GM21515 (cell line): Measurements from ENCODE around the gene MGLL.

ENCODE experiments used
- ATAC-seq: cut with Tn5 transposase; IDR thresholded peaks from one replicate; pipeline ENCODE4 v1.9.1; 2021; ENCODE audit not compliant: unreplicated experiment

MGLL gene

GRCh38 chr3:127678315-127678599 is 144.1 kb downstream of the MGLL start:
- no peak for ATAC-seq

DNA sequence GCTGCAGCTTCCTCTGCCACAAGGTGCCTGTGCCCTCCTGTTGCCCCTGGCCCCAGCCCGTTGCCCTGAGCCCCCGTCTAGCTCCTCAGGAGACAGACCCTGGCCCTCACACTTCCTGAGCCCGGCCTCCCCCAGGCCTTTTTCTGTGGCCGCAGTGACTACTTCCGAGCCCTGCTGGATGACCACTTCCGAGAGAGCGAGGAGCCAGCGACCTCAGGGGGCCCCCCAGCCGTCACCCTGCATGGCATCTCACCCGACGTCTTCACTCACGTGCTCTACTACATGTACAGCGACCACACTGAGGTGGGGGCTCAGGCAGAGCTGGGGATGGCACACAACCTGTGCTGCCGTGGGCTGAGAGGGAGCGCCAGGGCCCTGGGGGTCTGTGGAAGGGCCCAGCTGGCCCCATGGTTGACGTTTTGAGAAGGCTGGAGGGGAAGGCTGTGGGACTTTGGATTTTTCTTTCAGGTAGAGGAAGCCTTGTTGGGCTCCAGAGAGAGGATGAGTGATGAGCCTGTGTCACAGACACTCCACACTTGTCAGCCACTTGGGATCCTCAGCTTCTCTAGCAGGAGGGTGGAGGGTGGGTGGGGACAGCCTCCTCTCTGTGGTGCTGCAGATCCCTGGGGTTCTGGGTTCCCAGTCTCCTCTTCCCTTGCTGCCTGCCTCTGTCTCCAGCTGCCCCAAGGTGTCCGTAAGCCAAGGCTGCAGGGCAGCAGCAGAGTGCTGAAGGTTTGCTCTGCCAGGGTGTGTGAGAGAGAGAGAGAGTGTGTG is 144.6 kb downstream of the MGLL start:
- no peak for ATAC-seq

DNA sequence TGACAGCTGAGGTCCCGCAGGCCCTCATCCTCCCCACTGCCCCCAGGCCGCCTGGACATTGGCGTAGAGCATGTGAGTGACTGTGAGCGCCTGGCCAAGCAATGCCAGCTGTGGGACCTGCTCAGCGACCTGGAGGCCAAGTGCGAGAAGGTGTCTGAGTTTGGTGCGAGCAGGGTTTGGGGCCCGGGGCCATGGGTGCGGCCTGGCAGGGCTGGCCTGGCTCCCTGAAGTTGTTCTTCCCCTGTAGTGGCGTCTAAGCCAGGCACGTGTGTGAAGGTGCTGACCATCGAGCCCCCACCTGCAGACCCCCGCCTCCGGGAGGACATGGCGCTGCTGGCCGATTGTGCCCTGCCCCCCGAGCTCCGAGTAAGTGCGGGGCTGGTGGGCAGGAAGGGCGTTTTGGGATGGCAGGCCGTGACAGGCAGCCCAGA is 145.4 kb downstream of the MGLL start:
- ATAC-seq, result no peak

- ATAC-seq, result no peak
These were observed 145.9 kb downstream of the MGLL start for GRCh38 chr3:127676456-127676855.

GRCh38 chr3:127675651-127676391 is 146.5 kb downstream of the MGLL start:
- no peak for ATAC-seq

GRCh38 chr3:127674790-127675189 is 147.5 kb downstream of the MGLL start:
- ATAC-seq, result no peak

GRCh38 chr3:127674101-127674721 is 148.1 kb downstream of the MGLL start:
- ATAC-seq, result no peak

GRCh38 chr3:127673191-127674100 is 148.9 kb downstream of the MGLL start:
- peak; percentile 40 for ATAC-seq

DNA sequence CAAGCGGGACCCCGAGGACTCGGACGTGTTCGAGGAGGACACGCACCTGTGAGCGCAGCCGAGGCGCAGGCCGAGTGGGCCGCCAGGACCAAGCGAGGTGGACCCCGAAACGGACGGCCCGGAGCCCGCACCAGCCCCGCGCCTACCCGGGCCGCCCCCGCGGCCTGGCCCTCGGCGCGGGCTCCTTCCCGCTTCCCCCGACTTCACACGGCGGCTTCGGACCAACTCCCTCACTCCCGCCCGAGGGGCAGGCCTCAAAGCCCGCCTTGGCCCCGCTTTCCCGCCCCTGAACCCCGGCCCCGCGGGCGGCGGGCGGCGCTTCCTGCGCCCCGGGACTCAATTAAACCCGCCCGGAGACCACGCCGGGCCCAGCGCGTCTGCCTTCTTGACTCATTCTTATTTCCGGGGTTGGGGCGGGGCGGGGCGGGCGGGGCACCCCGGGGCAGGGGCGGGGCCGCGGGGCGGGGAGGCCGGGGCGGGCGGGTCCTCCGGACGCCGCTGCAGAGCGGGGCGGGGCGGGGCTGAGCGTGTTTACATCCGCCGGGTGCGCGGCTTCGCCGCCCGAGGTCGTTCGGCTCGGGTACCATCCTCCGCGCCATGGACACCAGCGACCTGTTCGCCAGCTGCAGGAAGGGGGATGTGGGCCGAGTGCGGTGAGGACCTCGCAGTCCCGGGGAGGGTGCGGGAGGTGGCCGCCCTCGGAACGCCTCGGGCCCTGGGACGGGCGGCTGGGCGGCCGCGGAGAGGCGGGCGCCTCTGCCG is 149.7 kb downstream of the MGLL start, which contains the start of gene ABTB1:
TSS of gene ABTB1 (plus strand) at position 524 of the 762 bp plus-strand sequence. CDS start at position 598, 74 bp downstream.
- peak; percentile 58 for ATAC-seq

DNA sequence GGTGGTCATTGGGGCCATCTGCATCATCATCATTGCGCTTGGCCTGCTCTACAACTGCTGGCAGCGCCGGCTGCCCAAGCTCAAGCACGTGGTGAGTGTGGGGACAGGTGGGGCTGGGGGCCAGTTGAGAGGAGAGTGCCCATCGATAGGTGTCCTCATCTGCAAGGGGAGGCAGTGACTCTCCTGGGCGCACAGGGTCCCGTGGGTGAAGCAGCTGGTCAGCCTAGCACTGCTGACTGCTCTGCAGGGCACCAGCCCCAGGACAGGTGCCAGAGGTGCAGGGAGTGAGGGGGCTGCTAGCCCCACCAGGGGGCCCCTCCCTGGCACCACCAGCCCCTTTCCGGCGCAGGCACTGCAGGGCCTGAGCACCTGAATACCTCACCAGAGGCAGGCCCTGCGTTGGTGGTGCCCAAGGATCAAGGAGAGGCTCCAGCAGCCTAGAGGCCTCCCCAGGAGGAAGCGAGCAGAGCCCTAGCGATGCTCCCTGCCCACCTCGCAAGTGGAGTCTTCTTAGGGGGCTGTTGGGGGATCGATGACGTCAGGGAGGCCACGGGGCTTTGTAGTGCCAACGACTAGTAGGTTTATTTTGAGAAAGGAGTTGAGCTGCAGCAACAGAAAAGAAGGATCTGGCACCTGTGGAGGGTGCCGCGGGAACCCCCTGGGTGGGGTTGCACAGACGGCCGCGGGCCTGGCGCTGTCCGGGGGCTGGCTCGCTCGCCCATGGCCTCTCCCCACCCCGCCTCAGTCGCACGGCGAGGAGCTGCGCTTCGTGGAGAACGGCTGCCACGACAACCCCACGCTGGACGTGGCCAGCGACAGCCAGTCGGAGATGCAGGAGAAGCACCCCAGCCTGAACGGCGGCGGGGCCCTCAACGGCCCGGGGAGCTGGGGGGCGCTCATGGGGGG is 150.5 kb downstream of the MGLL start:
- peak; percentile 20 for ATAC-seq

DNA sequence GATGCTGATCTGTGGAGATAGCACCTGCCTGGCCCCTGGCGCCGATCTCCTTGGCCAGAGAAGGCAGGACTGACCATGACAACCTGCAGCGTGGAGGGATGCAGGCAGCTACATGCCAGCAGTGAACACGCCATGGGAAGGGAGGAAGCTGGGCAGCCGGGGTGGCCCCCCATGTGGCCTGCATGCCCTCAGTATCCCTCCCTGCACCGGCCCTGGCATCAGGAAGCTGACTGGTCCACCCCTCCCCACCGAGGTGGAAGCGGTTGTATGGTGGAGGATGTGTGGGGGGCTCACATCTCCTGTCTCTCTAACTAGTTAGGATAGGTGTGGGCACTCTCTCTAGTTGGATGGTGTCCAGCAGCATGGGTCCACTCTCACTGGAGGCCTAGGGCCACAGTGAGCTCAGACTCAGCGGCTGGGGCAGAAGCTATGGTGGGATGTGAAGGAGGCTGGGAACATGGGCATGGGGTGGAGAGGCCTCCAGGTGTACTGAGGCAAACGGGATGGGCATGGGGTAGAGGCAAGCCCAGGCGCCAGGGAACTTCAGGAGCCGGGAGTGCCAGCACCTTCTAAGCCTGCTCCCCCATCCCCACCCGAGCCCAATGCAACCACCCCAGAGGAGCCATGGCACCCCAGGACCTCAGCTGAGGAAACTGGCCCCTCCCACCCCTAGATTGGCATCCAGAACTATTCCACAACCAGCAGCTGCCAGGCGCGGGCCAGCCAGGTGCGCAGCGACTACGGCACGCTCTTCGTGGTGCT is 151.4 kb downstream of the MGLL start:
- no peak for ATAC-seq

DNA sequence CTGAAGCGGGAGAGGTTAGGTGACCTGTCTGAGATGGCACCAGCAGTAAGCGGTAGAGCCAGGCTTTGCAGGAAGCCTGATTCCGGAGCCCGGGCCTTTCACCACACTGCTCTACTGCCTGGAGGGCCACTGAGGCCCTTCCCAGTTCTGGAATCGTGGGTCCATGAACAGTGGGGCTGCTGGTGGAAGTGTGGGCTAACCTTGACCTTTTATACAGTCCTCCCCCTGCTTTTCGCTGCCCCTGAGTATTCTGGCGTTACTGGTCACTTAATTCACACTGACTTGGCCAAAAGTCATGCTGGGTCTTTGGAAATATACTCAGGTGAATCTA is 152.1 kb downstream of the MGLL start:
- ATAC-seq, result no peak

DNA sequence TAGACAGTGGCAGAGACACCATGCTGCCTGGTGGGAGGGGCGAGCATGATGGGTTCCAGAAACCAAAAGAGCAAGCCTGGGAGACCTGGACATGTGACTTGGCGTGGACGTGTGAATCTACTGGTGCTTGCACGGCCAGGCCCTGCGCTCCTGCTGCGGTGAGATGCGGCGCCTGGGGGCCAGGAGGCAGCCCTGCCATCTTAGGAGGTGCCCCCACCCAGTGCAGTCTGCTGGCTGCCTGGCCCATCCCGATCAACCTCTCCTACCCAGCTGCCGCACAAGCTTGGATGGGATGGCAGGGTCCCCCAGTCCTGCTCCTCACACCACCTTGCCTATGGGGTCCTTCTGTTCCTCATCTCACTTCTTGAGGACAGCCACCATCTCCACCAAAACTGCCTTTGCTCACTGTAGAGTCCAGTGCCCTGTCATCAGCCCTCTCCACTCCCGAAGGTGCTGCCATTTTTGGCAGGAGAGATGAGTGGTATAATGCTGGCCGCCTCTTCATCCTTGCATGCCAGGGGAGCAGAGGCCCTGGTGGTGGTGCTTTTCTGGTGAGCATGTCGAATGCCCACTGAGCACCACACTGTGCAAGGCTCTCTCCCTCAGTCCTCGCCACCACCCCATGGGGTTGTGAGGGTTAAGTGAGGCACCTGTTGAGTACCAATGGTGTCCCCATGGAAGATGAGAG is 152.6 kb downstream of the MGLL start:
- ATAC-seq, result no peak

- ATAC-seq, result no peak
These were observed 153.4 kb downstream of the MGLL start for GRCh38 chr3:127668906-127669305.

GRCh38 chr3:127667119-127667681 is 155.1 kb downstream of the MGLL start:
- no peak for ATAC-seq

GRCh38 chr3:127666676-127667075 is 155.6 kb downstream of the MGLL start:
- ATAC-seq, result no peak

DNA sequence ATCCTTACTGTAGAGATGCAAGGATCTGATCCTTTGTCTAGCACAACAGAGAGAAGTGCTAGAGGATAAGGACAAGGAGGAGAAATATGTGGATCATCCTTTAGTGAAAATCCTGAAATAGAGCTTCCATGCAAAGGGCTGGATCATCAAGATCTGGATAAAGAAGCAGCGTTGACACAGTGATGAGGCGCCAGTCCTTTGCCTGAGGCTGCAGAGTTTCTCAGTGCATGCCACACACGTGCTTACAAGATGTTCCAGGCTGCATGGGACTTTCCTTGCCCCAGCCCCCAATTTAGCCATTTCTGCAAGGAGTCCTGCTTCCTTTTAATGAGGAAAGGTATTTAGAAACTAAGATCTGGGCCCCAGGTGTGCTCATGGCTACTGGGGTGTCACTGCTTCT is 156.7 kb downstream of the MGLL start:
- ATAC-seq, result no peak

- ATAC-seq, result no peak
These were observed 157.2 kb downstream of the MGLL start for GRCh38 chr3:127665165-127665564.
